Neural cell (in vitro differentiated cells): ENCODE measurements around the gene RHBDF2.

Source experiments
- CTCF ChIP-seq: fragments of 450-650 bp; IDR thresholded peaks from 2 replicates; pipeline ENCODE4 v1.5.1; 2014; ENCODE audit warnings: antibody characterized with exemption, mild to moderate bottlenecking, moderate library complexity; ENCODE audit not compliant: poor library complexity, severe bottlenecking
- EP300 ChIP-seq: fragments of 450-650 bp; conservative IDR thresholded peaks from 2 replicates; pipeline ENCODE4 v1.6.1; 2014; ENCODE audit warnings: antibody characterized with exemption, mild to moderate bottlenecking, moderate library complexity; ENCODE audit not compliant: poor library complexity, severe bottlenecking
- POLR2AphosphoS5 ChIP-seq: IDR thresholded peaks from 2 replicates; pipeline ENCODE4 v1.6.1; 2012
- SMC3 ChIP-seq: fragments of 450-650 bp; conservative IDR thresholded peaks from 2 replicates; pipeline ENCODE4 v1.6.1; 2014; ENCODE audit warnings: antibody characterized with exemption, mild to moderate bottlenecking, moderate library complexity; ENCODE audit not compliant: poor library complexity
- TAF1 ChIP-seq: IDR thresholded peaks from 2 replicates; pipeline ENCODE4 v1.6.1; 2012; ENCODE audit warnings: low read depth

- TF ChIP-seq CTCF (no peak), EP300 (no peak), TAF1 (no peak), SMC3 (no peak), POLR2AphosphoS5 (no peak)
Measured at GRCh38 chr17:76547642-76548202, 46.5 kb upstream of the RHBDF2 start.
